IPS-NIHi11 (cell line): ENCODE data around the gene UBALD2.

Source experiments
- DNase-seq: peaks from one replicate; pipeline ENCODE4 v3.0.0; 2012; ENCODE audit warnings: mixed read lengths, low spot score

UBALD2 gene

DNA sequence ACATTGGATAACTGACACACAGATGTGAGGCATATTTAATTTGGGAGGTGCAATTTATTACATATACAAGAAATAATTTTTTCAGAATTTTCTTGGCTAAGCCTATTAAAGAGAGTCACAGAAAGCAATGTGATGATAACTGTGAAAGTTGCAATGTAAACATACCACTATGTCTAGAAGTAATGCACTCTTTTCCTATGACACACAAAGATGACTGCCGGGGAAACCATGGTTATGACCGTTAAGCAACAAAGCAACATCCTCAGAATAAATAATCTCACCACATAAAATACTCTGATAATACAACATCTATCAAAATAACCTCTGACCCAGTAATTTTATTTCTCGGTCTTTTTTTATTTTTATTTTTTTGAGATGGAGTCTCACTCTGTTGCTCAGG lies 53.4 kb downstream of the UBALD2 start:
- DNase-seq: no peak
